ENCODE measurements around the gene SLC25A38. TPM values are rescaled to one million over a fixed set of nuclear protein-coding genes. Genes with fewer than 3 reads are reported as not detected.
A peak's percentile ranks its signal among the peaks of the same experiment; 100 is the strongest.

The SLC25A38 gene
- total RNA-seq, 4 donors from 2014 or later = 6.2 to 21.7 (median 12.6) TPM

DNA sequence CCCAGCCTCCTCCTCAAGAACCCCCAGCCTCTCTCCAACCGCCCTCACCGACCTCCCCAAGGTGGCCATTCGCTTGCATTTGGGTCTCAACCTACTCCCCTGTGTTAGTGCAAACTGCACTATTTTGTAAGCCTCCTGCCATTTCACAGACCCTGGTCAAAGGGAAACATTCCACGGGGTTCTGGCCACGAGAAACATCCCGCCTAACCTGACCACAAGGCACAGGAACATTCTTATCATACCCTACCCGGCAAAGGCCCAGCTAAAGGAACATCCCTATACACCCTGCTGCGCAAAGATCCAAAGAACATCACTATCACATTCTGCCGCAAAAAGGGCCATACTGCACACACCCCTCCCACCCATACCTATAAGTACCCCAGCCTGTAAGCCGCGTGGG lies 46.3 kb downstream of the SLC25A38 start:
- 87% methylated on average over 10 to 11 of the region's 11 CpGs for WGBS, 2 donors
- H3K4me1 ChIP-seq = peaks cover 0 to 13% (median 9%) of the 10 kb centered on the region in 3 donors
- peaks cover 0 to 22% (median 0%) of the 10 kb centered on the region in 4 donors for H3K27me3 ChIP-seq
- intact Hi-C loops (cut with DNase I) = no loop called here
- H3K27ac ChIP-seq = peak overlapping the region in 1 of 4 donors; percentile 28
- H3K36me3 ChIP-seq = no peaks in the 10 kb centered on the region
- no peak for DNase-seq
- H3K9me3 ChIP-seq = no peaks in the 10 kb centered on the region
- TF ChIP-seq, protein P1, sequence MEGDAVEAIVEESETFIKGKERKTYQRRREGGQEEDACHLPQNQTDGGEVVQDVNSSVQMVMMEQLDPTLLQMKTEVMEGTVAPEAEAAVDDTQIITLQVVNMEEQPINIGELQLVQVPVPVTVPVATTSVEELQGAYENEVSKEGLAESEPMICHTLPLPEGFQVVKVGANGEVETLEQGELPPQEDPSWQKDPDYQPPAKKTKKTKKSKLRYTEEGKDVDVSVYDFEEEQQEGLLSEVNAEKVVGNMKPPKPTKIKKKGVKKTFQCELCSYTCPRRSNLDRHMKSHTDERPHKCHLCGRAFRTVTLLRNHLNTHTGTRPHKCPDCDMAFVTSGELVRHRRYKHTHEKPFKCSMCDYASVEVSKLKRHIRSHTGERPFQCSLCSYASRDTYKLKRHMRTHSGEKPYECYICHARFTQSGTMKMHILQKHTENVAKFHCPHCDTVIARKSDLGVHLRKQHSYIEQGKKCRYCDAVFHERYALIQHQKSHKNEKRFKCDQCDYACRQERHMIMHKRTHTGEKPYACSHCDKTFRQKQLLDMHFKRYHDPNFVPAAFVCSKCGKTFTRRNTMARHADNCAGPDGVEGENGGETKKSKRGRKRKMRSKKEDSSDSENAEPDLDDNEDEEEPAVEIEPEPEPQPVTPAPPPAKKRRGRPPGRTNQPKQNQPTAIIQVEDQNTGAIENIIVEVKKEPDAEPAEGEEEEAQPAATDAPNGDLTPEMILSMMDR (IDR thresholded peaks at IDR 0.05) = no peak
- H3K4me3 ChIP-seq = no peak overlapping the region

DNA sequence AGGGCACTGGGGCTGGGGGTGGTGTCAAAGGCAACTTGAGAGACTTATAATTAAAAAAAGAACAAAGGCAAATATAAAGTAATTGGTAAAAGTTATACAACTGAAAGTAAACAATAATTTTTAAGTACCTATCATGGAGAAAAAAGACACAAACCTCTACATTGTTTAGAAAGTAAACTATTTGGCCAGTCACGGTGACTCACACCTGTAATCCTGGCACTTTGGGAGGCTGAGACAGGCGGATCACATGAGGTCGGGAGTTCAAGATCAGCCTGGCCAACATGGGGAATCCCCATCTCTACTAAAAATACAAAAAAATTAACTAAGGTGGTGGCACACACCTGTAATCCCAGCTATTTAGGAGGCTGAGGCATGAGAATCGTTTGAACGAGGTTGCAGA lies 49.2 kb downstream of the SLC25A38 start:
- peaks cover 0 to 22% (median 0%) of the 10 kb centered on the region in 4 donors for H3K27me3 ChIP-seq
- H3K4me1 ChIP-seq = peaks cover 0 to 13% (median 9%) of the 10 kb centered on the region in 3 donors
- no peak for DNase-seq
- TF ChIP-seq, protein P1 (IDR thresholded peaks at IDR 0.05) = no peak
- no peak for TF ChIP-seq POLR2A (IDR thresholded peaks at IDR 0.05)
- H3K36me3 ChIP-seq = no peaks in the 10 kb centered on the region
- H3K4me3 ChIP-seq = no peak overlapping the region
- no peaks in the 10 kb centered on the region for H3K9me3 ChIP-seq
- intact Hi-C loops (cut with DNase I) = no loop called here
- 41 to 61% methylated on average over 5 of the region's 5 CpGs for WGBS, 2 donors
- H3K27ac ChIP-seq = no peak overlapping the region

DNA sequence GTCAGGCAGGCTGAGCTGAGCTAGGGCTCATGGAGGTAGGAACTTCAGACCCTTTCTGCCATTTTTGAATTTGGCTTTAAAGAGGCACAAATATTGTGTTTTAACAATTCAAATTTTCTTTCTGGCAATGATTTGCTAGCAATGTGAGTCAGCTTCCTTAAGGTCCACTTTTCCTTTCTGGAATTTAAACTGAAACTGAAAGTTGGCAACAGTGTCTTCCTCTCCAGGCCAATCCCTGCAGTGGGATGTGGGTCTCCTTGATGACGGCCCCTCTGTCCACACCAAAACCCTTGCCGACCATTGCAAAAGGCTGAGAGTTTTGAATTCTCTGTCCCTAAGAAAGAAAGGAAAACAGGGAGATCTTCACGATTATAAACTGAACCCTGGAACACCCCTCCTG lies 50.5 kb downstream of the SLC25A38 start:
- Histone ChIP-seq H3K4me1 (peaks cover 0 to 13% (median 9%) of the 10 kb centered on the region in 3 donors), H3K9me3 (no peaks in the 10 kb centered on the region), H3K36me3 (no peaks in the 10 kb centered on the region), H3K27ac (peak overlapping the region in 2 of 4 donors; percentile 7 to 34), H3K4me3 (no peak overlapping the region), H3K27me3 (peaks cover 0 to 18% (median 0%) of the 10 kb centered on the region in 4 donors)
- no peak for DNase-seq
- intact Hi-C loops (cut with DNase I) = no loop called here
- TF ChIP-seq, protein P1 (IDR thresholded peaks at IDR 0.05) = no peak
- TF ChIP-seq POLR2A (IDR thresholded peaks at IDR 0.05) = no peak
- WGBS, 2 donors = 56 to 69% methylated on average over 2 to 3 of the region's 3 CpGs

DNA sequence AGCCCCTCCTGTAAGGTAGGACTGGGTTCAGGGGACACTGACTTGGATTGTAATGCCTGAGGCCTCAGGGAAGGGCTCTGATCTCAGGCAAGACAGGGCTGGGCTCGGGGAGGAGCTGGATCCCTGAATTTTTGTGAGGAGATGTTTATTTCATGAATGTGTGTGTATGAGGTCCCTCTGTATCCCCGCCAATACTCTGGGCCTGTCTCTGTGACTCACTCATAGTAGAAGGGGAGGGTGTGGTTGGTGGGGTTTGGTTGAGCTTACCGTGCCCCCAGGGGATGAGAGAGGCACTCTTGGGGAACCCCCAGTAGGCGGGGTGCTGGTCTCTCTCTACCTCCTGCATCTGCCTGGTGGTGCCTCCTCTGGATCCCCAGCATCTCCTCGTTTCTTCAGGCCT lies 51.4 kb downstream of the SLC25A38 start:
- no peak overlapping the region for H3K27ac ChIP-seq
- WGBS, 2 donors = 0 to 29% methylated on average over 1 to 3 of the region's 5 CpGs
- peaks cover 0 to 13% (median 9%) of the 10 kb centered on the region in 3 donors for H3K4me1 ChIP-seq
- no peak for DNase-seq
- no peak overlapping the region for H3K4me3 ChIP-seq
- H3K36me3 ChIP-seq = no peaks in the 10 kb centered on the region
- peaks cover 0 to 10% (median 0%) of the 10 kb centered on the region in 4 donors for H3K27me3 ChIP-seq
- TF ChIP-seq, protein P1 (IDR thresholded peaks at IDR 0.05) = no peak
- TF ChIP-seq POLR2A (IDR thresholded peaks at IDR 0.05) = no peak
- intact Hi-C loops (cut with DNase I) = no loop called here
- no peaks in the 10 kb centered on the region for H3K9me3 ChIP-seq

DNA sequence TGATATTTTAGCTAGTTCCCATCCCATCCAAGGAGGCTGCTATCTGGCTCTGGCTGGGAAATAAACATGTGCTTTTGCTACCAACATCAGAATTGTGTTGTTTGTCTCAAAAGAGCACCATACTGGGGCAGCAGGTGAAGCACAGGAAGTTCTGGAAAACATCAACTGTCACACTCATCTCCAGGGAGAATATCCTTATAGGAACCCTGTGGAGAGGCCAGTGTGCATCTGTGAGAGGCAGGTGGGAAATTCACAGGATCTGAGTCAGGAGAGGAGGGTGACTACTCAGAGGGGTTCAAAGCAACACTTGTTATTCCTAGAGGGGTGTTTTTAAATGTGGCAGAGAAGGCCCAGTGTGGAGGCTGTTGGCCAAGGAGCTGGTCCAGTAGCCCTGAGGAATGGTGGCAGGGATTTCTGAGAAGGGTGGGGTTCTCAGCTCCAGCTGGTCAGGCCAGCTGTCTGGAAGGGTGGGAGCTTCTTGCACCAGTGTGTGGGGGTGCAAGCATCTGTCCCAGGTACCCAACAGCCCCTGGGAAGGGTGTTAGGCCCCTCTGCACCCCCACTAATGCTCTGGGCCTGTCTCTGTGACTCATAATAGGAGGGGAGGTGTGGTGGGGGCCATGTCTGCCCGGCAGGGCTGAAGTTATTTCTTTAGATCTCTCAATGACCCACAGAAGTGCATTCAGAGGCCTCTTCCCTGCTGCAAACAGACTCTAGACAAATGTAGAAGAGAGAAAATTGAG lies 52.0 kb downstream of the SLC25A38 start:
- intact Hi-C loops (cut with DNase I) = no loop called here

More for the DNA sequence above, 52.0 kb downstream of the SLC25A38 start:
- no CpG with 5 or more reads among the region's 1 CpG for WGBS, 2 donors
- peaks cover 0 to 13% (median 9%) of the 10 kb centered on the region in 3 donors for H3K4me1 ChIP-seq
- no peak overlapping the region for H3K27ac ChIP-seq
- H3K27me3 ChIP-seq = peaks cover 0 to 4% (median 0%) of the 10 kb centered on the region in 4 donors
- no peak for DNase-seq
- H3K9me3 ChIP-seq = no peaks in the 10 kb centered on the region
- TF ChIP-seq, protein P1 (IDR thresholded peaks at IDR 0.05) = no peak
- no peak for TF ChIP-seq POLR2A (IDR thresholded peaks at IDR 0.05)
- H3K4me3 ChIP-seq = no peak overlapping the region
- no peaks in the 10 kb centered on the region for H3K36me3 ChIP-seq

Measured in esophagus squamous epithelium (tissue), 5 donors.